ENCODE results near the gene RAPGEF2. TPM values are rescaled to one million over a fixed set of nuclear protein-coding genes. Genes with fewer than 3 reads are reported as not detected.

Gene RAPGEF2
- total and polyA plus RNA-seq, 2 donors (not counting 3 experiments of a cell fraction or from before 2014, with no cell fraction given) = 28.7 to 55.2 TPM

DNA sequence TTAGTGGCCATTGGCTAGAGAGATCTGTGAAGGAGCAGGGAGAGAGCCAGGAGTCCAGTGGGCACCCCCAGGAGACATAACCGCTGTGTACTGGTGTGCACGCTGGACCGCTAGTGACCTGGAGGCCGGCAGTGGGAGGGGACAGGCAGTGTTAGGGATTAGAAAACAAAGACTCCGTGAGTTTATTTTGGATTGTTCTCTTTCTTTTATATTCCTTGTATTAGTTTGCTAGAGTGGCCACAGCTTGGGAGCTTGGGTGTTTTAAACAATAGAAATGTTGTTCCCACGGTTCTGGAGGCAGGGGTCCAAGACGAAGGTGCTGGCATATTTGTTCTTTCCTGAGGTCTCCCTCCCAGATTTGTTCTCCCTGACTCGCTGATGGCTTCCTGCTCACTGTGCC, 266.4 kb downstream of the RAPGEF2 start:
- POLR2A ChIA-PET = no interaction called here
- Histone ChIP-seq H3K27ac (ENCODE audit: insufficient read depth, low read depth, low read length) (no peak overlapping the region), H4K20me1 (replicated peaks; ENCODE audit: control insufficient read depth, extremely low read depth, insufficient read depth, low read length) (no peaks in the 10 kb centered on the region), H3K79me2 (ENCODE audit: control insufficient read depth, insufficient read depth, low read length) (no peaks in the 10 kb centered on the region), H3K9me1 (replicated peaks; ENCODE audit: control insufficient read depth, extremely low read depth, insufficient read depth, low read length) (no peaks in the 10 kb centered on the region), H3K9me3 (replicated peaks; ENCODE audit: control insufficient read depth, insufficient read depth, low read length) (no peaks in the 10 kb centered on the region), H3K4me1 (ENCODE audit: control insufficient read depth, extremely low read depth, insufficient read depth, low read length) (peaks cover 3% of the 10 kb centered on the region), H3K27me3 (ENCODE audit: control insufficient read depth in 2 of 2, insufficient read depth in 2 of 2, low read length in 2 of 2) (no peaks in the 10 kb centered on the region), H3K4me2 (ENCODE audit: insufficient read depth, low read length) (no peak overlapping the region), H3K9ac (replicated peaks; ENCODE audit: extremely low read depth, insufficient read depth, low read length) (no peak overlapping the region), H3K36me3 (ENCODE audit: control insufficient read depth in 2 of 2, extremely low read depth in 1 of 2, insufficient read depth in 2 of 2, low read length in 2 of 2) (no peaks in the 10 kb centered on the region), H3K4me3 (replicated peaks in 1 of 3; ENCODE audit: insufficient read depth in 1 of 3, low read depth in 1 of 3, low read length in 3 of 3) (no peak overlapping the region), H2AFZ (ENCODE audit: low read depth, low read length) (no peak overlapping the region)
- FAIRE-seq (no peak), DNase-seq (ENCODE audit: low read depth, low spot score) (no peak)
- dilution Hi-C loops (cut with MboI; ENCODE audit: extremely low pct_ligation_motif_present, low sequenced_read_pairs) = no loop called here
- TF ChIP-seq POLR2AphosphoS5 (IDR thresholded peaks at IDR 0.05; ENCODE audit: insufficient read depth, low read depth, low read length) (no peak), POLR2A (IDR thresholded peaks at IDR 0.05; ENCODE audit: low read depth, low read length) (no peak), GATA2 (IDR thresholded peaks at IDR 0.05; ENCODE audit: insufficient read depth, insufficient read length, low read depth, low read length) (no peak), EZH2 (IDR thresholded peaks at IDR 0.05; ENCODE audit: borderline replicate concordance, low read depth, low read length, severe bottlenecking) (no peak), JUN (IDR thresholded peaks at IDR 0.05; ENCODE audit: borderline replicate concordance, insufficient read depth, insufficient read length, low read depth) (no peak), MYC (IDR thresholded peaks at IDR 0.05; ENCODE audit: low read depth, low read length) (no peak), FOS (IDR thresholded peaks at IDR 0.05; ENCODE audit: borderline replicate concordance, insufficient read depth, low read length) (no peak)
- TF ChIP-seq, protein P1, sequence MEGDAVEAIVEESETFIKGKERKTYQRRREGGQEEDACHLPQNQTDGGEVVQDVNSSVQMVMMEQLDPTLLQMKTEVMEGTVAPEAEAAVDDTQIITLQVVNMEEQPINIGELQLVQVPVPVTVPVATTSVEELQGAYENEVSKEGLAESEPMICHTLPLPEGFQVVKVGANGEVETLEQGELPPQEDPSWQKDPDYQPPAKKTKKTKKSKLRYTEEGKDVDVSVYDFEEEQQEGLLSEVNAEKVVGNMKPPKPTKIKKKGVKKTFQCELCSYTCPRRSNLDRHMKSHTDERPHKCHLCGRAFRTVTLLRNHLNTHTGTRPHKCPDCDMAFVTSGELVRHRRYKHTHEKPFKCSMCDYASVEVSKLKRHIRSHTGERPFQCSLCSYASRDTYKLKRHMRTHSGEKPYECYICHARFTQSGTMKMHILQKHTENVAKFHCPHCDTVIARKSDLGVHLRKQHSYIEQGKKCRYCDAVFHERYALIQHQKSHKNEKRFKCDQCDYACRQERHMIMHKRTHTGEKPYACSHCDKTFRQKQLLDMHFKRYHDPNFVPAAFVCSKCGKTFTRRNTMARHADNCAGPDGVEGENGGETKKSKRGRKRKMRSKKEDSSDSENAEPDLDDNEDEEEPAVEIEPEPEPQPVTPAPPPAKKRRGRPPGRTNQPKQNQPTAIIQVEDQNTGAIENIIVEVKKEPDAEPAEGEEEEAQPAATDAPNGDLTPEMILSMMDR (IDR thresholded peaks at IDR 0.05; ENCODE audit: extremely low read depth in 1 of 2, insufficient read depth in 1 of 2, low read depth in 1 of 2, low read length in 2 of 2) = no peak
- TF ChIP-seq, protein P2, sequence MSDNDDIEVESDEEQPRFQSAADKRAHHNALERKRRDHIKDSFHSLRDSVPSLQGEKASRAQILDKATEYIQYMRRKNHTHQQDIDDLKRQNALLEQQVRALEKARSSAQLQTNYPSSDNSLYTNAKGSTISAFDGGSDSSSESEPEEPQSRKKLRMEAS (IDR thresholded peaks at IDR 0.05; ENCODE audit: insufficient read depth, insufficient read length) = no peak
- CTCF ChIA-PET = no interaction called here
- no TSS peak for BruUV-seq (replicated peaks)
- intact Hi-C loops (cut with micrococcal nuclease) = loop anchor here (5.0 kb wide), 1 partner anchor 78 kb away; no protein-coding TSS in a partner anchor
